CD14-positive monocyte (primary cell): ENCODE data around the gene MLIP. TPM values are rescaled to one million over a fixed set of nuclear protein-coding genes. Genes with fewer than 3 reads are reported as not detected.

Experiments
- DNase-seq, 3 donors: peaks; one replicate each; pipeline ENCODE4 v3.0.0-alpha.2; 2011 to 2022
- H2AFZ ChIP-seq: 2 replicates; pipeline ENCODE4 v1.6.0; 2012; ENCODE audit warnings: mild to moderate bottlenecking, low read depth, low read length, inconsistent platforms; ENCODE audit not compliant: insufficient read depth, poor library complexity, severe bottlenecking
- H3K27ac ChIP-seq, 2 donors: 1 replicate in 1 of 2; 2 replicates in 1 of 2; pipeline ENCODE4 v1.5.1; 2012 to 2013; ENCODE audit warnings: low read length in 2 of 2, control low read depth in 1 of 2, inconsistent platforms in 1 of 2, low read depth in 1 of 2, mild to moderate bottlenecking in 1 of 2
- H3K27me3 ChIP-seq, 2 donors: one replicate each; pipeline versions ENCODE4 v1.6.0 to v1.6.1; 2011 to 2013; ENCODE audit warnings: low read length in 2 of 2; ENCODE audit not compliant: control insufficient read depth in 2 of 2, insufficient read depth in 2 of 2
- H3K36me3 ChIP-seq, 2 donors: replicated peaks in 1 of 2; 1 replicate in 1 of 2; 2 replicates in 1 of 2; pipeline versions ENCODE4 v1.5.1 to v1.6.1; 2012 to 2013; ENCODE audit warnings: low read length in 2 of 2, control low read depth in 1 of 2, inconsistent platforms in 1 of 2, mild to moderate bottlenecking in 1 of 2; ENCODE audit not compliant: insufficient read depth in 2 of 2, control insufficient read depth in 1 of 2
- H3K4me1 ChIP-seq, 2 donors: 1 replicate in 1 of 2; 2 replicates in 1 of 2; pipeline versions ENCODE4 v1.5.1 to v1.6.1; 2012 to 2013; ENCODE audit warnings: low read length in 2 of 2, control low read depth in 1 of 2, inconsistent platforms in 1 of 2, mild to moderate bottlenecking in 1 of 2, moderate library complexity in 1 of 2; ENCODE audit not compliant: insufficient read depth in 2 of 2, control insufficient read depth in 1 of 2
- H3K4me2 ChIP-seq: replicated peaks from 2 replicates; pipeline ENCODE3; 2012; ENCODE audit warnings: low read length, moderate library complexity, mild to moderate bottlenecking; ENCODE audit not compliant: poor library complexity, severe bottlenecking; ENCODE audit errors: extremely low read depth
- H3K4me3 ChIP-seq, 3 experiments: fragments of 200-600 bp in 1 of 3; sonication (generic) in 1 of 3; replicated peaks in 1 of 3; 1 replicate in 2 of 3; 2 replicates in 1 of 3; pipeline ENCODE4 v1.5.1; 2011 to 2013; ENCODE audit warnings: low read length in 3 of 3, mild to moderate bottlenecking in 3 of 3, control low read depth in 2 of 3, low read depth in 2 of 3, inconsistent platforms in 1 of 3, moderate library complexity in 1 of 3
- H3K79me2 ChIP-seq: 2 replicates; pipeline ENCODE4 v1.6.0; 2012; ENCODE audit warnings: mild to moderate bottlenecking, control low read depth, inconsistent platforms, low read length, moderate library complexity; ENCODE audit not compliant: insufficient read depth
- H3K9ac ChIP-seq: 2 replicates; pipeline ENCODE4 v1.6.0; 2017; ENCODE audit warnings: low read length, mild to moderate bottlenecking; ENCODE audit not compliant: insufficient read depth, poor library complexity, severe bottlenecking
- H3K9me3 ChIP-seq, 2 donors: replicated peaks in 1 of 2; 1 replicate in 1 of 2; 2 replicates in 1 of 2; pipeline versions ENCODE4 v1.5.1 to v1.6.1; 2012 to 2013; ENCODE audit warnings: low read length in 2 of 2, control low read depth in 1 of 2; ENCODE audit not compliant: control insufficient read depth in 1 of 2, insufficient read depth in 1 of 2
- H4K20me1 ChIP-seq: 2 replicates; pipeline ENCODE4 v1.6.0; 2012; ENCODE audit warnings: mild to moderate bottlenecking, low read length, control low read depth, moderate library complexity; ENCODE audit not compliant: insufficient read depth
- H3K27ac Mint-ChIP-seq, 7 donors: one replicate each; pipeline ENCODE4 v1.8.0; 2020; ENCODE audit warnings: mild to moderate bottlenecking in 7 of 7, mixed read lengths in 7 of 7, moderate library complexity in 6 of 7, inconsistent platforms in 2 of 7
- H3K27me3 Mint-ChIP-seq, 3 donors: one replicate each; pipeline ENCODE4 v1.8.0; 2021 to 2022; ENCODE audit warnings: low read depth in 3 of 3, mild to moderate bottlenecking in 3 of 3, mixed read lengths in 3 of 3, moderate library complexity in 3 of 3, inconsistent platforms in 1 of 3
- H3K36me3 Mint-ChIP-seq, 2 donors: one replicate each; pipeline ENCODE4 v1.8.0; 2020; ENCODE audit warnings: mixed read lengths in 2 of 2, inconsistent platforms in 1 of 2, mild to moderate bottlenecking in 1 of 2
- H3K4me1 Mint-ChIP-seq: one replicate; pipeline ENCODE4 v1.8.0; 2020; ENCODE audit warnings: mild to moderate bottlenecking, mixed read lengths
- H3K4me3 Mint-ChIP-seq, 2 donors: one replicate each; pipeline ENCODE4 v1.8.0; 2020; ENCODE audit warnings: mild to moderate bottlenecking in 2 of 2, mixed read lengths in 2 of 2, moderate library complexity in 1 of 2
- H3K9me3 Mint-ChIP-seq, 7 donors: one replicate each; pipeline ENCODE4 v1.8.0; 2020 to 2022; ENCODE audit warnings: mixed read lengths in 7 of 7, mild to moderate bottlenecking in 6 of 7, moderate library complexity in 6 of 7, inconsistent platforms in 2 of 7
- CTCF ChIP-seq: fragments of 200-600 bp; IDR thresholded peaks from one replicate; pipeline ENCODE4 v1.8.0; 2022; ENCODE audit warnings: antibody characterized with exemption, mild to moderate bottlenecking
- WGBS: methylation state at CpG from one replicate; pipeline ENCODE4 v1.1.5; 2013; ENCODE audit warnings: missing lambda C conversion rate; ENCODE audit not compliant: insufficient coverage; 5-methylcytosine and 5-hydroxymethylcytosine counted together
- intact Hi-C, 2 donors: fragments of 100-400 bp; cut with micrococcal nuclease; formaldehyde crosslinking; loops; one replicate each; pipeline versions ENCODE4 v1.15.0 to v1.15.1; 2023
- polyA plus RNA-seq, 3 donors: library from polyadenylated mRNA; depleted of rRNA in 1 of 3; unstranded in 2 of 3; stranded (reverse) in 1 of 3; fragments of 300-500 nt in 2 of 3; fragments of >200 nt in 1 of 3; fragmentation: Illumina TruSeq in 2 of 3; gene quantifications; 1 replicate in 2 of 3; 2 replicates in 1 of 3; pipeline ENCODE4 v1.2.3, GENCODE V29; 2012 to 2021

MLIP gene
- polyA plus RNA-seq, 3 donors, result not detected

- no peaks in the 10 kb centered on the region for H3K36me3 Mint-ChIP-seq
- intact Hi-C loops, result no loop called here
- no peak for TF ChIP-seq CTCF
- DNase-seq, result no peak
- no peaks in the 10 kb centered on the region for H3K4me1 Mint-ChIP-seq
- Histone ChIP-seq H3K4me2 (no peak overlapping the region), H3K9me3 (peaks cover 3 to 12% of the 10 kb centered on the region in 2 donors), H3K9ac (no peak overlapping the region), H3K79me2 (no peaks in the 10 kb centered on the region), H3K27ac (no peak overlapping the region), H3K27me3 (no peaks in the 10 kb centered on the region), H2AFZ (no peak overlapping the region), H3K4me3 (no peak overlapping the region), H3K4me1 (no peaks in the 10 kb centered on the region), H4K20me1 (no peaks in the 10 kb centered on the region), H3K36me3 (no peaks in the 10 kb centered on the region)
- no peak overlapping the region for H3K27ac Mint-ChIP-seq
- peaks cover 0 to 2% (median 0%) of the 10 kb centered on the region in 3 donors for H3K27me3 Mint-ChIP-seq
- H3K9me3 Mint-ChIP-seq, result peaks cover 3 to 10% (median 6%) of the 10 kb centered on the region in 7 donors
- no CpG with 5 or more reads among the region's 2 CpGs for WGBS
- no peak overlapping the region for H3K4me3 Mint-ChIP-seq
Measured at GRCh38 chr6:54118117-54118516, 6.9 kb downstream of the MLIP start.

GRCh38 chr6:54125493-54125892 is 14.2 kb downstream of the MLIP start:
- no peaks in the 10 kb centered on the region for H3K36me3 Mint-ChIP-seq
- H3K4me3 Mint-ChIP-seq, result no peak overlapping the region

More at GRCh38 chr6:54125493-54125892, 14.2 kb downstream of the MLIP start:
- Histone ChIP-seq H3K4me2 (no peak overlapping the region), H3K4me1 (no peaks in the 10 kb centered on the region), H3K9ac (no peak overlapping the region), H3K4me3 (no peak overlapping the region), H2AFZ (no peak overlapping the region), H3K79me2 (no peaks in the 10 kb centered on the region), H3K9me3 (no peaks in the 10 kb centered on the region), H3K27me3 (no peaks in the 10 kb centered on the region), H3K36me3 (no peaks in the 10 kb centered on the region), H3K27ac (no peak overlapping the region), H4K20me1 (no peaks in the 10 kb centered on the region)
- intact Hi-C loops, result no loop called here
- WGBS, result 94% methylated on average over 3 of the region's 5 CpGs
- no peak overlapping the region for H3K27ac Mint-ChIP-seq
- DNase-seq, result no peak
- peaks cover 0 to 1% (median 0%) of the 10 kb centered on the region in 7 donors for H3K9me3 Mint-ChIP-seq
- H3K27me3 Mint-ChIP-seq, result no peaks in the 10 kb centered on the region
- H3K4me1 Mint-ChIP-seq, result no peaks in the 10 kb centered on the region
- TF ChIP-seq CTCF, result no peak
